Measurements from ENCODE around the gene CD160. TPM values are rescaled to one million over a fixed set of nuclear protein-coding genes. Genes with fewer than 3 reads are reported as not detected.
"Not testable (repeated sequence)": the region's sequence is repeated elsewhere in the genome, so short reads cannot be mapped to it uniquely, and the experiment has no call there.

Gene CD160
- polyA plus RNA-seq = under 1 TPM; 0.05 to 0.34 (median 0.25) TPM

DNA sequence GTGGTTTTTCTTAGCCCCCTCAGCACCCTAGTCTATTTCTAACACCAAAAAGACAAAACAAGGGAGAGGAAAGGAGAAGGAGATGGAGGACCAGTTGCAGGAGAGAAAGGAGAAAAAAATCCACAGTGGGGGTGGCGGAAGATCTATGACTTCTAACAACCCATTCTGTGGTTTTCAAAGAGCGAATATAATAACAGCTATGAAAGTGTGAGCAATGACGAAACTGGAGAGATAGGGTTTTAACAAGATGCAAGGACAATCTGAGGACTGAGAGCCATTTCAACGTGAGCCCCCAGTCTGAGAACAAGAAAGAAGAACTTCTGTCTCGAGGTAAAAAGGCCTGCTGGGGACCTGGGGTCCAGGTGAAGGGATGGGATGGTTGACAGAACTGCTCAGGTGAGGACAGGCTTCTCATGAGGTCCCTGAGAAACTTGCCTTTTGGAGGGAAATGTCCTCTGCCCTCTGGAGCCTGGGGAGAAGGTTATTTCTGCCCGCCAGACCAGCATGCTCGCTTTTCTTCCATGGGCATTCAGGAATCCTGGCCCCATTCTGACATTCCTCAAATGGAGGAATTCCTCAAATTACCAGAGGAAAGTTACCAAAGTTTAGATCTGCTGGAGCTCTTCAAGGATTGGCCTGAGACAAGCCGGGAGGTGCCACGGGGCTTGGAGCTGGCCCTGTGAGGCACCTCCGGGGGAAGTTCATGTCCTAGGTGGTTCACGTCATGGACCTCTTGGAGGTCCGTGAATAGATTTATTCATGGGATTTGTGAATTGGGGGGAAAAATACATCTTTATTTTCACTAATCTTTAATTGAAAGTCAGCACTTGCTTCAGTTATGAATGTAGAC is at the start of gene CD160:
CD160 (plus strand) TSS at position 270 of the 850 bp plus-strand sequence. CDS start 8,829 bp downstream, outside the sequence.
- 87 to 91% (median 88%) methylated on average over 12 of the region's 12 CpGs for WGBS, 3 donors
- no peak within 1 kb of the TSS for H3K27ac ChIP-seq (ENCODE audit: low read depth, low read length)

DNA sequence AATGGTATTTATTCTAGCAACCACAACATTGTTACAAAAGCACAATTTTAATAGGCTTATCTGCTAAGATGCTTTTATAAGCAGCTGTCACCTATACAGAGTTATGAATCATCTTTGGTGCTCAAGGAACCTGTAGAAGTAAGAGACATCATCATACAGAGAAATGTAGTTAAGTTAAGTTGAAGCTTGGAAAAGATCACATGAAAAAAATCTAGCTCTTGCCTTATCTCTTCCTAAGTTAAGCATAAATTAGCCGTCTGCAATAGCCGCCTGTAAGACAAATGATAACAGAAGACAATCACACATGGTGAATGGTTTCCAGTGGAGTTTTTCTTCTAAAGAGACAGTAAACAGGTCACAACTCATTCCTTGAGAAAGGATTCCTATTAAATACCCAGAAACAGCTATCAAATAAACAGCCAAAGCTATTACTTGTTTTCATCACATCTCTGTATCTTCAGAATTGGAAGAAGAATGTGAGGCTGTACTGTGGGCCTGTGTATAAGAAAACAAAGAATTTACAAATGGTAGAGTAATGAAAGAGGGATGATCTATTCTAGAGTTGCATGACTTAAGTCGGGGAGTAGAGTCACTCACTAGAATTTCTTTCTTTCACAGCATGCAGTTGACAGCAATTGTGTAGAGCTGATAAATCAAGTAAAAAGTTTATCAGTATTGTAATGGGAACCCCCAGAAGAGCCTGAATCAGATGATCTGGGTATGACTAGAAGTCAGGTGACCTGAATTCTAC is 48.1 kb upstream of the CD160 start:
- not testable (repeated sequence) for H3K27ac ChIP-seq (ENCODE audit: low read depth, low read length)
- WGBS, 3 donors = 14 to 88% (median 80%) methylated on average over 1 of the region's 3 CpGs

GRCh38 chr1:145673217-145673616 is 46.1 kb upstream of the CD160 start:
- H3K27ac ChIP-seq (ENCODE audit: low read depth, low read length) = not testable (repeated sequence)
- no CpG with 5 or more reads among the region's 1 CpG for WGBS, 3 donors

- not testable (repeated sequence) for H3K27ac ChIP-seq (ENCODE audit: low read depth, low read length)
- 87 to 97% (median 89%) methylated on average over 2 of the region's 3 CpGs for whole genome bisulfite sequencing, 3 donors
Measured at GRCh38 chr1:145684858-145685257, 34.4 kb upstream of the CD160 start.

DNA sequence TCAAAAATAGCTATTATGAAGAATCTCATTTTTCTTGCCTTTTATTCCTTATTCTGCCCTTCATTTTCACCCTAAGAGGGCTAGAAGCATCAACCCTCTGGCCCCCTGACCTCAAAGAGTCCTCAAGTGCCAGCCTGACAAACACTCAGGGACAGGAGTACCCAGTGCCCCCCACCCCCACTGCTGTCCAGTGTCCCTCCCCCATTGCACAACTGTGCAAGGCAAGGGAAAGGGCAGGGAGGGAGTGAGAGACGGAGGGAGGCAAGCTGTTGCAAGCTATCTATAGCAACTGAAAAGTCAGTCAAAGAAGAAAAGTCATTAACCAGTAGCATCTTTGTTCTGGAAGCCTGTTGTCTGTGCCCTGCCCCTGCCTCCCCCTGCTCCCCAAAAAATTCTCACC is 33.2 kb upstream of the CD160 start:
- not testable (repeated sequence) for H3K27ac ChIP-seq (ENCODE audit: low read depth, low read length)
- WGBS, 3 donors = 70 to 100% (median 100%) methylated on average over 1 of the region's 1 CpG

DNA sequence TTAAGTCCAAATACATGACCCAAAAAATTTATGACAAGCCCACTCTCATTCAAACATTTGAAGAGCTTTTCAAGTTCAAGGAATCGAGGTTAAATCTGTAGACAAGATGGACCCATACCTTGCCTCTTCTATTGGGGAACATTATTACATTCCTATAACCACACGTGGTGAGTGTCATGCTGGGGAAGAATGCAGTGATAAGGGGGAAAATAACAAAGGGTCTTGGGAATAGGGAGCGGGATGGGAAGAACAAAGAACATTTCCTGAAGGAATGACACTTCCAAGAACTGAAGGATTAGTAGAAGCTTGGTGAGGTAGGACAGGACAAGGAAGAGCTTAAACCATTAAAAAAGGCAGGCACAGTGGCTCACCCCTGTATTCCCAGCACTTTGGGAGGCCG is 31.0 kb upstream of the CD160 start:
- 75 to 86% (median 78%) methylated on average over 4 of the region's 4 CpGs for WGBS, 3 donors
- H3K27ac ChIP-seq (ENCODE audit: low read depth, low read length) = no peak overlapping the region

- H3K27ac ChIP-seq (ENCODE audit: low read depth, low read length) = no peak overlapping the region
- WGBS, 3 donors = 89 to 96% (median 89%) methylated on average over 6 of the region's 6 CpGs
Measured at GRCh38 chr1:145688924-145689323, 30.4 kb upstream of the CD160 start.

DNA sequence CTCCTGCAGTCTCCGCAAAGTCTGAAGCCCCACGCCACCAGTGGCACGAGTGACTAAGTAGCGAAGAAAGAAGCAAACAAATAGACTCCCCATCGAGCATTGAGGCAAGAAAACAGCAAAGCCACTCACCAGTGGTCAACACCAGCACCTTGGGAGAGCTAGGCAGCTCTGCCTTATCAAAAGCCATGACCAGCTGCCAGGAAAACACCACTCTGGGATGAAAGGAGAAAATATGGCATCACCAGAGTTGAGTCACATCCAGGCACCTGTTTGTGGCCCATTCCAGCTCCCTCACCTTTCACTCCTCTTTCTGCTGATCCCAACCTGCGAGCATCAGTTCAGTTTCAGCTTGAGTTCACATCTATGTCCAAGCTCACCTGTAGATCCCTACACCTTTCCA is 29.4 kb upstream of the CD160 start:
- WGBS, 3 donors = 95 to 96% (median 95%) methylated on average over 6 of the region's 6 CpGs
- no peak overlapping the region for H3K27ac ChIP-seq (ENCODE audit: low read depth, low read length)

DNA sequence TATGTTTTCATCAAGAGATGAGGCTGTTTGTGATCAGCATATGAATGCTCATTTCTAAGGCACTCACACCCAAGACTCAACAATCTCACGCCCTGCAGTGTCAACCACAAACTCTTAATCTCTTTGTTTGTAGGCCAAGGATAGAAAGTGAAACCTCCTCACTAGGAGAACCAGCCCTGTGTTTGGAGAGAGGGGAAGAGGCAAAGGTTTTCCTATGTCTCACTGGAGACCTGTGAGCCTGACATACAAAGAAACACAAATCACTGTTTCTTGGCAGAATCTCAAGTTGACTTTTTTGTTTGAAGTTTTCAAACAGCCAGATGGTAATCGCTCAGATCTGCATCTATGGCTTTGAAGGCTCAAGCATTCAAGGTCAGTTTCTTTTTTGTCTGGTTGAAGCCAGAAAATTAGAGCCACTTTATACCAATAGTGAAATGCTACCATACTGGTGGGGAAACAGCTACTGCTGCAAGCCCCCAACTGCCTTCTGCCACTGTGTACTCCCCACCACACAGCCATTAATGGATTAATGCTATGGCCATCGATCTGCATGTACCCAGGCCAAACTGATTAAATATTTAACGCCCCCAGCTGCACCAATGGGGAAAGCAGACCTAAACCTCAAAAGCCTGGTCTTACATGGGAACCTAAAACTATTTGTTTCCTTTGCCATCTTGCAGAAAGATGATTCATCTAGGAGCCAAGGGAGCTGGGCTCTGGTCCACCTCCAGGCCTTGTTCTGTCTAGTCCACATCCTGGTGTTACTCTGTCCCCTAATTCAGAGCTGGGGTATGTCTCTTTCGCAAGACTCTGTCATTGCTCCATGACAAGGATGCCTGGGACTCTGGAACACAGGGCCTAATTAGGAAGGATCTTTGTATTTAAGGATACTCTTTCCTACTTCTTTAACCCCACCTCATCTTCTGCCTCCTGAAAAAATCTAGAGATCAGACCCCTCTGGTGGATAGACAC is 28.4 kb upstream of the CD160 start:
- 40 to 62% (median 62%) methylated on average over 5 of the region's 5 CpGs for WGBS, 3 donors
- H3K27ac ChIP-seq (ENCODE audit: low read depth, low read length) = no peak overlapping the region

GRCh38 chr1:145692785-145693443 is 26.4 kb upstream of the CD160 start:
- H3K27ac ChIP-seq (ENCODE audit: low read depth, low read length) = no peak overlapping the region
- 85 to 93% (median 87%) methylated on average over 11 of the region's 11 CpGs for WGBS, 3 donors

- H3K27ac ChIP-seq (ENCODE audit: low read depth, low read length) = no peak overlapping the region
- WGBS, 3 donors = 42 to 76% (median 75%) methylated on average over 5 of the region's 5 CpGs
Measured at GRCh38 chr1:145695821-145696629, 23.3 kb upstream of the CD160 start.

DNA sequence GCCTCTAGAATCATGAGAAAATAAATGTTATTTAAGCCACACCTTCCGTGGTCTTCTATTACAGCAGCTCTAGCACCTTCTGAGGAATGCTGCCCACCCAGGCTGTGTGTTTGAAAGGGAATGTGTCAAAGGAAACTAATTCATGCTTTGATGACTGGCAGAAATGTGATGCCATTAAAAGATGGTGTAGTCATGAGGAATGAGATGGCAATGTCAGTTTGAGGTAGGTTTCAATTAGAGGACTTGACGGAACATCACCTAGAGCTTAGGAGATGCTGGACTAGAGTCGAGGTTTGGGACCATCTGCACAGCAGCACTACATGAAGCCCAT is 22.7 kb upstream of the CD160 start:
- 82 to 95% (median 86%) methylated on average over 3 of the region's 3 CpGs for WGBS, 3 donors
- no peak overlapping the region for H3K27ac ChIP-seq (ENCODE audit: low read depth, low read length)

GRCh38 chr1:145701306-145701862 is 17.9 kb upstream of the CD160 start:
- H3K27ac ChIP-seq (ENCODE audit: low read depth, low read length) = no peak overlapping the region
- 78 to 95% (median 81%) methylated on average over 2 of the region's 2 CpGs for WGBS, 3 donors

- WGBS, 3 donors = 75 to 90% (median 82%) methylated on average over 2 of the region's 2 CpGs
Measured at GRCh38 chr1:145702052-145702451, 17.2 kb upstream of the CD160 start.

GRCh38 chr1:145702826-145703225 is 16.5 kb upstream of the CD160 start:
- WGBS, 3 donors = 87 to 90% (median 88%) methylated on average over 7 of the region's 7 CpGs
- no peak overlapping the region for H3K27ac ChIP-seq (ENCODE audit: low read depth, low read length)

More at GRCh38 chr1:145702052-145702451, 17.2 kb upstream of the CD160 start:
- H3K27ac ChIP-seq (ENCODE audit: low read depth, low read length) = no peak overlapping the region

DNA sequence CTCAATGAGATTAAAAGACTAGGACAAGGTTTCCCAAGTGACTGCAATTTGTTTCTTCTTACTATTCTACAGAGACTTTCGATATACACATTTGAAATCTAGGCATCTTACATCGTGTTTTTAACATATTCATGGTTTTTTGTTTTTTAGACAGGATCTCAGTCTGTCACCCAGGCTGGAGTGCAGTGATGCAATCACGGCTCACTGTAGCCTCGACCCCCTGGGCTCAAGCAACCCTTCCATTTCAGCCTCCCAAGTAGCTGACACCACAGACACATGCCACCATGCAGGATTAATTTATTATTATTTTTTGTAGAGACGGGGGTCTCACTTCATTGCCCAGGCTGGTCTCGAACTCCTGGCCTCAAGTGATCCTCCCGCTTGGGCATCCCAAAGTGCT is 13.7 kb upstream of the CD160 start:
- H3K27ac ChIP-seq (ENCODE audit: low read depth, low read length) = no peak overlapping the region
- WGBS, 3 donors = 89 to 94% (median 90%) methylated on average over 7 of the region's 7 CpGs

- no peak overlapping the region for H3K27ac ChIP-seq (ENCODE audit: low read depth, low read length)
- WGBS, 3 donors = 64 to 90% (median 88%) methylated on average over 2 of the region's 2 CpGs
Measured at GRCh38 chr1:145706086-145706664, 13.1 kb upstream of the CD160 start.

Data from adipose tissue (tissue), 3 donors.